ENCODE data around the gene ZSCAN31. TPM values are rescaled to one million over a fixed set of nuclear protein-coding genes. Genes with fewer than 3 reads are reported as not detected.

The ZSCAN31 gene
- total and polyA plus RNA-seq, 9 of the 15 experiments (the other 6 are each of a cell fraction or from before 2014, with no cell fraction given): 3.9 to 12.1 (median 7.0) TPM

DNA sequence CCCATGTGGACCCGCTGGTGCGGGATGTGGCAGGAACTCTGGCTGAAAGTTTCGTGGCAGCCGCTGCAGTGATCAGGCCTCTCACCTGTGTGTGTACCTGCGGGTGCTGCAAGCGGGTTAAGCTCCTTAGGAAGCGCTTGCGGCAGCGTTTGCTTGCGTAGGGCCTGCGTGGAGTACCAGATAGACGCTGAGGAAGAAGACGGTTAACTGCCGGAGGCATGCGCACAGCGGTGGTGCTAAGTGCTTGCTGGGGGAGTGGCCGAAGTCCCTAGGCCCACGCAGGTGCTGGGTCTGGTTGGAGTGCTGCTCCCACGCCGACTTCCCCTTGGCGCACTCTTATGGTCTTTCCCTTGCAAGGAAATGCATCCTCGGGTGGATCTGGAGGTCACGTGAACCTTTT is 23.0 kb downstream of the ZSCAN31 start:
- TF ChIP-seq KDM2B (CRISPR knock-in tag; IDR thresholded peaks at IDR 0.05) (no peak), THRA (IDR thresholded peaks at IDR 0.05) (no peak), ZNF76 (CRISPR knock-in tag; IDR thresholded peaks at IDR 0.05; ENCODE audit: borderline replicate concordance) (no peak), DNMT1 (IDR thresholded peaks at IDR 0.05) (no peak), CBX3 (IDR thresholded peaks at IDR 0.05; ENCODE audit: borderline replicate concordance in 1 of 2, low read length in 2 of 2) (peak in 1 of 2 experiments; percentile 32; a peak in 1 of 3 replicates), JUNB (CRISPR knock-in tag; conservative IDR thresholded peaks at IDR 0.05) (no peak), SP2 (IDR thresholded peaks at IDR 0.05; ENCODE audit: extremely low read depth, low read depth, low read length, poor library complexity, severe bottlenecking) (no peak), MLX (CRISPR knock-in tag; conservative IDR thresholded peaks at IDR 0.05) (no peak)
- FAIRE-seq (no peak), DNase-seq (ENCODE audit: extremely low read depth in 1 of 4, low spot score in 3 of 4) (no peak), ATAC-seq (no peak)
- Histone ChIP-seq H3K27me3 (ENCODE audit: control insufficient read depth in 2 of 2, insufficient read depth in 2 of 2, low read length in 2 of 2) (no peaks in the 10 kb centered on the region), H3K4me1 (replicated peaks in 1 of 2; ENCODE audit: control insufficient read depth in 2 of 2, insufficient read depth in 2 of 2, low read length in 2 of 2) (peaks cover 6 to 13% of the 10 kb centered on the region in 2 experiments; a peak in 4 of 5 replicates), H3K4me2 (ENCODE audit: insufficient read depth, low read length) (no peak overlapping the region), H3K9ac (ENCODE audit: insufficient read depth in 1 of 2, low read depth in 2 of 2, low read length in 2 of 2) (no peak overlapping the region), H4K20me1 (replicated peaks; ENCODE audit: control insufficient read depth, insufficient read depth, low read length) (no peaks in the 10 kb centered on the region), H2AFZ (ENCODE audit: low read depth, low read length) (no peak overlapping the region), H3K9me1 (ENCODE audit: control insufficient read depth, insufficient read depth, low read length) (no peaks in the 10 kb centered on the region), H3K27ac (ENCODE audit: extremely low read depth, low read depth, low read length) (no peak overlapping the region), H3K79me2 (ENCODE audit: control insufficient read depth, insufficient read depth, low read length) (no peaks in the 10 kb centered on the region), H3K9me3 (replicated peaks; ENCODE audit: control insufficient read depth, insufficient read depth, low read depth, low read length) (no peaks in the 10 kb centered on the region; the same call in 1 of the 2 replicates), H3K4me3 (no peak overlapping the region), H3K36me3 (ENCODE audit: control insufficient read depth, insufficient read depth, low read length) (no peaks in the 10 kb centered on the region)
- CTCF ChIA-PET (ENCODE audit: low intra/inter-chr PET ratio): no interaction called here
- 88% methylated on average over 23 of the region's 23 CpGs for WGBS (ENCODE audit: insufficient coverage, low coverage, missing lambda C conversion rate)
- intact Hi-C loops (cut with micrococcal nuclease) (no loop called here), in situ Hi-C loops (cut with MboI) (no loop called here)
- no TSS peak for BruUV-seq (replicated peaks)
- POLR2A ChIA-PET: no interaction called here

Measured in K562 (cell line).